ENCODE measurements around the gene TMEM232.

DNA sequence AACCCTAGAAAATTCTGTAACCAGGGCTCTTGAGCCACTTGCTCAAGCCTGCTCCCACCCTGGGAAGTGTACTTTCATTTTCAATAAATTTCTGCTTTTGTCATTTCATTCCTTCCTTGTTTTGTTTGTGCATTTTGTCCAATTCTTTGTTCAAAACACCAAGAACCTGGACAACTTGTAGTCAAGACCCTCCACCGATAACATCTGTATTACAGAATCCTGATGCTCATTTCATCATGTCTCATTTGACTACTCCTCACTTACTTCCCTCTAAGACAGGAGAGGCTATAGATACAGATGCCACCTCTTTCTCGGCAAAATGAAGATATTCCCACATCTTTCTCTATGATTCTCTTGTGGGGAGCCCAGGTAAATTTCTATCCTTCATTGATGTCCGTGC is 183.5 kb downstream of the TMEM232 start:
- TF ChIP-seq, protein P1, sequence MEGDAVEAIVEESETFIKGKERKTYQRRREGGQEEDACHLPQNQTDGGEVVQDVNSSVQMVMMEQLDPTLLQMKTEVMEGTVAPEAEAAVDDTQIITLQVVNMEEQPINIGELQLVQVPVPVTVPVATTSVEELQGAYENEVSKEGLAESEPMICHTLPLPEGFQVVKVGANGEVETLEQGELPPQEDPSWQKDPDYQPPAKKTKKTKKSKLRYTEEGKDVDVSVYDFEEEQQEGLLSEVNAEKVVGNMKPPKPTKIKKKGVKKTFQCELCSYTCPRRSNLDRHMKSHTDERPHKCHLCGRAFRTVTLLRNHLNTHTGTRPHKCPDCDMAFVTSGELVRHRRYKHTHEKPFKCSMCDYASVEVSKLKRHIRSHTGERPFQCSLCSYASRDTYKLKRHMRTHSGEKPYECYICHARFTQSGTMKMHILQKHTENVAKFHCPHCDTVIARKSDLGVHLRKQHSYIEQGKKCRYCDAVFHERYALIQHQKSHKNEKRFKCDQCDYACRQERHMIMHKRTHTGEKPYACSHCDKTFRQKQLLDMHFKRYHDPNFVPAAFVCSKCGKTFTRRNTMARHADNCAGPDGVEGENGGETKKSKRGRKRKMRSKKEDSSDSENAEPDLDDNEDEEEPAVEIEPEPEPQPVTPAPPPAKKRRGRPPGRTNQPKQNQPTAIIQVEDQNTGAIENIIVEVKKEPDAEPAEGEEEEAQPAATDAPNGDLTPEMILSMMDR (IDR thresholded peaks at IDR 0.05; ENCODE audit: low read length), result no peak
- no peak for TF ChIP-seq EZH2 (IDR thresholded peaks at IDR 0.05; ENCODE audit: borderline replicate concordance, low read length)

Data from OCI-LY1 (cell line).